ENCODE data around the gene RASAL2. TPM values are rescaled to one million over a fixed set of nuclear protein-coding genes. Genes with fewer than 3 reads are reported as not detected.

RASAL2 gene
- total RNA-seq, 4 donors from 2014 or later: 17.0 to 27.4 (median 20.2) TPM

DNA sequence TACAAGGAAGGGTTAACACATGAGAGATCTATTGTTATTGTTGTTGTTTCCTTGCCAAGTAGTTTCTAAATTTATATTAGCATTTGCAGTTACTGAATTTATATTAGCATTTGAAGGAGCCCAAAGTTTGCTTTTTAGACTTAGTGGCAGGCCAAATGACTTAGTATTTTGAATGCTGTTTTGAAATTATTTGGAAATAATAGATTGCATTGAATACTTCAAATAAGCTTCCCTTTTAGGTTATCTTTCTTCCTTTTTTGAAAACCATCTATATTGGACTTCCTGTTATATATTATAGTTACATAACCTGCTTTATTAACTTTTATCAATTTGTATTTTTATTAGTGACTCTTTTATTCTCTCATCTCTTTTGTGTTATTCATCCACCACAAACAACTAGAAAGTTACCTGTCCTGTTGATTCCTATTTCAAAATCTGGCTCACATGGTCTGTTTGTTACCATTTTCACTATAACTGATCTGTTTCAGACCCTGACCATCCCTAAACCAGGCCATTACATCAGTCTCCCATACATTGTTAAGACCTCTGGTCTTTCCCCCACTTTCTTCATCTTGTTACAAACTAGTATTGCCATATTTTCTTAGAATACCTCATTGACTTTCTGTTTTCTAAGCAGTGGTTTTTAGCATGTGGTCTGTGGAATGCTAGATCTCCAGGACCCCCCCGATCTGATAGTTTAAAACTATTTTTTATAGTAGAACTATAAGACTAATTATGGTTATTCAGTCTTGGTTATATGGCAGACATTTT, 185.2 kb downstream of the RASAL2 start:
- 86 to 100% methylated on average over 1 of the region's 1 CpG for WGBS, 2 donors (ENCODE audit: low coverage in 1 of 2)
- H3K4me3 ChIP-seq: no peak overlapping the region
- H3K27ac ChIP-seq: no peak overlapping the region
- H3K36me3 ChIP-seq: no peaks in the 10 kb centered on the region
- no peaks in the 10 kb centered on the region for H3K27me3 ChIP-seq
- no peak for TF ChIP-seq POLR2AphosphoS5 (IDR thresholded peaks at IDR 0.05)
- TF ChIP-seq EP300 (IDR thresholded peaks at IDR 0.05): no peak
- TF ChIP-seq, protein P1, sequence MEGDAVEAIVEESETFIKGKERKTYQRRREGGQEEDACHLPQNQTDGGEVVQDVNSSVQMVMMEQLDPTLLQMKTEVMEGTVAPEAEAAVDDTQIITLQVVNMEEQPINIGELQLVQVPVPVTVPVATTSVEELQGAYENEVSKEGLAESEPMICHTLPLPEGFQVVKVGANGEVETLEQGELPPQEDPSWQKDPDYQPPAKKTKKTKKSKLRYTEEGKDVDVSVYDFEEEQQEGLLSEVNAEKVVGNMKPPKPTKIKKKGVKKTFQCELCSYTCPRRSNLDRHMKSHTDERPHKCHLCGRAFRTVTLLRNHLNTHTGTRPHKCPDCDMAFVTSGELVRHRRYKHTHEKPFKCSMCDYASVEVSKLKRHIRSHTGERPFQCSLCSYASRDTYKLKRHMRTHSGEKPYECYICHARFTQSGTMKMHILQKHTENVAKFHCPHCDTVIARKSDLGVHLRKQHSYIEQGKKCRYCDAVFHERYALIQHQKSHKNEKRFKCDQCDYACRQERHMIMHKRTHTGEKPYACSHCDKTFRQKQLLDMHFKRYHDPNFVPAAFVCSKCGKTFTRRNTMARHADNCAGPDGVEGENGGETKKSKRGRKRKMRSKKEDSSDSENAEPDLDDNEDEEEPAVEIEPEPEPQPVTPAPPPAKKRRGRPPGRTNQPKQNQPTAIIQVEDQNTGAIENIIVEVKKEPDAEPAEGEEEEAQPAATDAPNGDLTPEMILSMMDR (IDR thresholded peaks at IDR 0.05): no peak
- no peak for TF ChIP-seq POLR2A (IDR thresholded peaks at IDR 0.05)
- peaks cover 0 to 9% (median 0%) of the 10 kb centered on the region in 3 donors for H3K4me1 ChIP-seq
- no peaks in the 10 kb centered on the region for H3K9me3 ChIP-seq
- ATAC-seq: no peak

DNA sequence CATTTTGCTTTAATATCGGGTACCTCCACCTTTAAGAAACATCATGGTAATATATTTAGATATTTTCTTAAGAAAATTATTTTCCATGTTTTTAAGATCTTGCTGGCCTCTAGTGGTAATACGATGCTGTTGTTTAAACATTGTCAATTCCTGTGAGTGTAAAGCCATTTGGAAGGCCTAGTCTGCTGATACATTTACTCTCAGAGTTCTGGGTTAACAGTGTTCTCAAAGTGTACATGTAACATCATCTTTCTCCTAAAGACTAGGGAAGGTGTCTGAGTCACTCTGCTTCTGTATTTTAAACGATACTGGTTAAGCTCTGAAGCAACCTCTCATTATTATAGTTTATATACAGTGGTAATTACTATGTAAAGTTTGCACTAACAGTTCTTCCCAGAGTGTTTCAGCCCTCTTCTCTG, 189.1 kb downstream of the RASAL2 start:
- Histone ChIP-seq H3K27ac (no peak overlapping the region), H3K36me3 (no peaks in the 10 kb centered on the region), H3K4me3 (no peak overlapping the region), H3K27me3 (no peaks in the 10 kb centered on the region), H3K9me3 (no peaks in the 10 kb centered on the region), H3K4me1 (peaks cover 0 to 12% (median 0%) of the 10 kb centered on the region in 3 donors)
- TF ChIP-seq, protein P1 (IDR thresholded peaks at IDR 0.05): peak in 3 of 4 experiments; percentile 42 to 44 (median 43)
- TF ChIP-seq POLR2AphosphoS5 (IDR thresholded peaks at IDR 0.05) (no peak), POLR2A (IDR thresholded peaks at IDR 0.05) (no peak)
- ATAC-seq: no peak
- 12 to 37% methylated on average over 2 to 3 of the region's 3 CpGs for WGBS, 2 donors (ENCODE audit: low coverage in 1 of 2)

DNA sequence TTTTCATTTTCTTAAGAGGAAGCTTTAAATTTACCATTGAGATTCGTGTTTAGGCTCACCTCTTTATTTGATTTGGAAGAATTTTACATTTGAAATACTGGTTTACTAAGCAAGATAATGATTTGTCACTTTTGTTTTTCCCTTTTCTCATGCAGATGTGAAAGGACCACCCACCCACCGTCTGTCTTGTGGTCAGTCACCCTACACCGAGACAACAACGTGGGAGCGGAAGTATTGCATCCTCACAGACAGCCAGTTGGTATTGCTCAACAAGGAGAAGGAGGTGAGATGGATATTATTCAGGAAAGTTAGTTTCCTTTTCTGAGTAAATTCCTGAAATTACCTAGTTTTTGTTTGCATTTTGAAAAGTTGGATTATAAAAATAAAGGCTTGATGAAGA, 189.5 kb downstream of the RASAL2 start:
- peaks cover 0 to 12% (median 0%) of the 10 kb centered on the region in 3 donors for H3K4me1 ChIP-seq
- no peak overlapping the region for H3K4me3 ChIP-seq
- no peak for ATAC-seq
- no peaks in the 10 kb centered on the region for H3K27me3 ChIP-seq
- WGBS, 2 donors (ENCODE audit: low coverage in 1 of 2): 78 to 80% methylated on average over 2 to 5 of the region's 5 CpGs
- no peak overlapping the region for H3K27ac ChIP-seq
- no peak for TF ChIP-seq EP300 (IDR thresholded peaks at IDR 0.05)
- TF ChIP-seq, protein P1 (IDR thresholded peaks at IDR 0.05): no peak
- TF ChIP-seq POLR2AphosphoS5 (IDR thresholded peaks at IDR 0.05): no peak
- no peak for TF ChIP-seq POLR2A (IDR thresholded peaks at IDR 0.05)
- no peaks in the 10 kb centered on the region for H3K9me3 ChIP-seq
- no peaks in the 10 kb centered on the region for H3K36me3 ChIP-seq

DNA sequence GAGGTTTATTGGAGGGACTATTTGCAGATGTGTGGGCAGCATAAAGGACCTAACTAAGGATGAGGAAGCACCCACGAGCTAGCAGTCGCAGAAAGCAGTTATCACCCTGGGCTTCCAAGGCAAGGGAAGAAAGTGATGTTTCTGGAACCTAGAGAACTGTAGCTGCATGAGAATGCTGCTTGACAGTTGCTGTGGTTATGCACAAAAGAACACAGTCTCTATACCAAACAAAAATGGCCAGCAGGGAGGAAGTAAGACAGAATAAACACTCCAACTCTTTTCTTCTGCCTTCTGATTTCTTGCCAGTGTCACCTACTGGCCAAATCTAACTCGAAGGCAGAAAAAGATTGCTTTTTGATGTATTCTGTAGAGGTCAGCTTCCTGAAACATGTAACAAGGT, 190.2 kb downstream of the RASAL2 start:
- no peak overlapping the region for H3K4me3 ChIP-seq
- ATAC-seq: no peak
- H3K4me1 ChIP-seq: peaks cover 0 to 12% (median 0%) of the 10 kb centered on the region in 3 donors
- TF ChIP-seq EP300 (IDR thresholded peaks at IDR 0.05): no peak
- TF ChIP-seq, protein P1 (IDR thresholded peaks at IDR 0.05): no peak
- H3K27ac ChIP-seq: no peak overlapping the region
- no peaks in the 10 kb centered on the region for H3K27me3 ChIP-seq
- no peaks in the 10 kb centered on the region for H3K36me3 ChIP-seq
- WGBS, 2 donors (ENCODE audit: low coverage in 1 of 2): 30 to 48% methylated on average over 2 to 3 of the region's 3 CpGs
- no peaks in the 10 kb centered on the region for H3K9me3 ChIP-seq

DNA sequence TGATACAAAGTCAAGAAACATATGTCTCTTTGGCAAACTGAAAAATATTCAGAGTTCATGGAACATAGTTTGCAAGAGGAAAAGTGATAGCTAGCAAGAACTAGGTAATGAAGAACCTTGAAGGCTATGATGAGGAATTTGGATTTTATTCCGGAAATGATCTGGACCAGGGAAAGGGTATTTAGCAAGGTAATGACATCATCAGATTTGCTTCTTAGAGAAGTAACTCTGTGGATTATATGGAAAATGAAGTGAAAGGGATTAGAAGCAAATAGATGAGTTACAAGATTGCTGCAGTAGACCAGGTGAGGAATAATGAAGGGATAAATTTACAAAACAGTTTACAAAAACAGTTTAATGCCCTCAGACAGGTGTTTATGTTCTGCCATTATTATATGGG, 197.3 kb downstream of the RASAL2 start:
- TF ChIP-seq EP300 (IDR thresholded peaks at IDR 0.05) (no peak), POLR2A (IDR thresholded peaks at IDR 0.05) (no peak), POLR2AphosphoS5 (IDR thresholded peaks at IDR 0.05) (no peak)
- TF ChIP-seq, protein P1 (IDR thresholded peaks at IDR 0.05): no peak
- Histone ChIP-seq H3K27ac (no peak overlapping the region), H3K4me3 (no peak overlapping the region), H3K4me1 (no peaks in the 10 kb centered on the region), H3K36me3 (no peaks in the 10 kb centered on the region), H3K27me3 (no peaks in the 10 kb centered on the region), H3K9me3 (no peaks in the 10 kb centered on the region)
- ATAC-seq: no peak
- 100% methylated on average over 1 of the region's 1 CpG for WGBS, 2 donors (ENCODE audit: low coverage in 1 of 2)
